Stimulated activated CD8-positive, alpha-beta memory T cell treated with anti-CD3 and anti-CD28 coated beads, Interleukin-15, amount 100 ng/mL, for 1 hour (primary cell): ENCODE measurements around the gene XKRX.

Source experiments
- DNase-seq: peaks from one replicate; pipeline ENCODE4 v3.0.0-alpha.2; 2020; ENCODE audit warnings: low read depth

XKRX gene

DNA sequence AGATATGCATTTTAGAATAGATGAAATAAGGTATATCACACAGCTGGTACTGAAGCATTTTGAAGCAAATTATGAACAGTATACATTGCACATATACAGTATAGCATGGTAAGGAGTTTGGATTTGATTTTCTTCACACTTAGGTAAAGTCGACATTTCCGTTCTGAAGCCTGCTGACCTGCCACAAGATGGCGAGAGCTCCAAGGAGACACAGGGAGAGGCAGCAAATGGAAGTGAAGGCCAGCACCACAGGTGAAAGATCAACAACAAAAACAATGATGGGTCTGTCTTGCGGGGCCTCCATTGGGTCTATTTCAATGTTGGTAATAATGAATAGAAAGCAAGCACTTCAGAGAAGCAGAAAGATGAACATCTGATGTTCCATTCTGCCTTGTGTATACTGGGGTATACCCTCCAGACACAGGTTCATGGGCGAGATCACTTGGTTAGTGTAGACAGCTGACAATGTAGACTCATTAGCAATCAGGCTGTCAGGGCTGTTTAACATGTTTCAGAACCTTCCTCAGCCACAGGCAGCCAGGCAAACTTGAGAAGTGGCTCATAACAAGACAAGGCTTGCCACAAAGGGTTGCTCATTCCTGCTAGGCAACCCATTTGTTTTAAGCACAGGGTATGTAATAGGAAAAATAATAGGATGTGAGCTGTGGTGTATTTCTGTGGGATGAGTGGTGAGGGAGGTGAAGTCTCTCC lies 33.2 kb downstream of the XKRX start:
- DNase-seq, result no peak

GRCh38 chrX:100883654-100884053 lies 45.1 kb downstream of the XKRX start:
- DNase-seq, result no peak

DNA sequence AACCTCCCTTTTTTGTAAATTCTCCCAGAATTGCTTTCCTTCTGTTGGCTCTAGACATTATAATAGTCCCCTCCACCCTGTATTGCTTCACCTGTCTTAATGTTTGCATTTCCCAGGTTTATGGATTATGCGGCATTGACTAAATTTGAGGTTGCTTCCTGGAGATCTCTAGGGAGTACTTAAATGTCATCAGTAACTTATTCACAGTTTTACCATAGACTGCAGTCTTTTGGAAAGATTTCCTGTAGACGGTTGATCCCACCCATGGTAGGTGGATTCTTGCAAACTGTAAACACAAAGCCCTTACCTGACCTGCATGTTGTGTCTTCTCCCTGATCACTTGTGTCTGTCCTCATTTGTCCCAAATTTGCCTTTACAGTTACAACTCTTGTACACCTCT lies 48.3 kb downstream of the XKRX start:
- DNase-seq, result no peak

DNA sequence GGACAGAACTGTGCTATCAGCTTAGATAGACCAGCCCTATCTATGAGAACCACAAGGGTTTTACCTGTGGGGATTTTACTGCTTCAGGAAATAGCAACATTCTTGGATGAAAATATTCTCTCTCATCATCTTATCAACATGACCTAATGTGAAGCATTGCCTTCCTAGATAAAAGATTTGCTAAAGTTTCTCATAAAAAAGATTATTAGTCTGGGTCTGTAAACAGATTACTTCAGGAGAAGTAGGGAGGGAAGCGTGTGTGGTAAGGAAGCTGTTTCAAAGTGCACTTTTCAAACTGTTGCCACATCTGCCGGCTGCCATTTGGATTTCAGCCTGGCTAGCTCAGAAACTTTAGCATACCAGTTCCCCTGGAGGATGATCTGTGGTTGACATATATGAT lies 54.4 kb downstream of the XKRX start, which contains the start of gene NOX1:
Gene NOX1 (minus strand): TSS at position 35 of the 400 bp plus-strand sequence. CDS start 220 bp downstream, outside the sequence.
- no peak for DNase-seq

- no peak for DNase-seq
These were observed 56.8 kb downstream of the XKRX start for GRCh38 chrX:100871594-100872560.

DNA sequence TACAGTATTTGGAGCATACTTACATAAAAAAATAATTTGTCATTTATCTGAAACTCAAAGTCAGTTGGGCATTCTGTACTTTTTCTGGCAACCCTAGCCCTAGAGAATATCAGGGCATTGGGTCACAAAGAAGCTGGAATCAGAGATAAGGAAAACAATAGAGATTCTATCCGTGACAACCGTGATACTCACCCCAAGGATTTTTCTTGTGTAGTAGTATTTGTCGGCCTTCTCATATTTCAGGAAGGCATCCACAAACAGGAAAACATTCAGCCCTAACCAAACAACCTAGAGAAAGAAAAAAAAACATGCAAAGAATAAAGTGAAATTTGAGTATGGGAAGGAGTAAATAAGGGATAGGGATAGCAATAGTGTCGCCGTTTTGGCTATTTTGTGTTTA lies 58.2 kb downstream of the XKRX start:
- no peak for DNase-seq

DNA sequence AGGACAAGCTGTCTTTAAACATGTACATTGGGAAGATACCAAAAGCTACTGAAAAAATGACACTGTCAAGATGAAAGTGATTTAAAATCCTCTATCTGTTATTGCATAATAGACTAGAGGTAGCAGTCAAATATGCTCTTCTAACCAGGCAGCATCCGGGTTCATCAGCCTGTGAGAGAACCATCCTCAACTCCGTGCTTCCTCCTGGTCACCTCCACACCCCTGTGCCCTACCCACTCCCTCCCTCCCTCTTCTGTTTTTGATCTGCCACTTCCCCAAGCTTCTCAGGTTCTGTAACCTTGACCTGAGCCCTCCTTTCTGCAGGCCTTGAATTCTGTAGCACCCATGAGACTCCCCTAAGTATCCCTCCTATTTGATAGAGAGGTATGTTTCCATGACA lies 60.4 kb downstream of the XKRX start:
- no peak for DNase-seq

GRCh38 chrX:100864657-100865391 lies 63.9 kb downstream of the XKRX start:
- DNase-seq, result no peak
